ENCODE measurements around the gene SLIT3.

SLIT3 gene

GRCh38 chr5:169013846-169014245, 287.1 kb downstream of the SLIT3 start:
- FAIRE-seq, result no peak

GRCh38 chr5:169013208-169013728, 287.7 kb downstream of the SLIT3 start:
- no peak for FAIRE-seq

GRCh38 chr5:169012450-169012849, 288.5 kb downstream of the SLIT3 start:
- FAIRE-seq, result no peak

GRCh38 chr5:169011451-169011850, 289.5 kb downstream of the SLIT3 start:
- no peak for FAIRE-seq

GRCh38 chr5:169011009-169011408, 289.9 kb downstream of the SLIT3 start:
- FAIRE-seq, result no peak

GRCh38 chr5:169009123-169009522, 291.8 kb downstream of the SLIT3 start:
- FAIRE-seq, result no peak

GRCh38 chr5:169006842-169007790, 293.8 kb downstream of the SLIT3 start:
- no peak for FAIRE-seq

GRCh38 chr5:169004551-169004950, 296.4 kb downstream of the SLIT3 start:
- FAIRE-seq, result no peak

- no peak for FAIRE-seq
Measured at GRCh38 chr5:169003721-169004541, 297.0 kb downstream of the SLIT3 start.

GRCh38 chr5:169002953-169003555, 297.9 kb downstream of the SLIT3 start:
- FAIRE-seq, result no peak

- FAIRE-seq, result no peak
Measured at GRCh38 chr5:169001394-169001793, 299.5 kb downstream of the SLIT3 start.

GRCh38 chr5:168995024-168995423, 305.9 kb downstream of the SLIT3 start:
- no peak for FAIRE-seq

GRCh38 chr5:168992687-168993086, 308.3 kb downstream of the SLIT3 start:
- FAIRE-seq, result no peak

- no peak for FAIRE-seq
Measured at GRCh38 chr5:168992016-168992415, 308.9 kb downstream of the SLIT3 start.

- FAIRE-seq, result no peak
Measured at GRCh38 chr5:168991311-168991710, 309.6 kb downstream of the SLIT3 start.

GRCh38 chr5:168990679-168991078, 310.3 kb downstream of the SLIT3 start:
- FAIRE-seq, result no peak

- no peak for FAIRE-seq
Measured at GRCh38 chr5:168989731-168990505, 311.0 kb downstream of the SLIT3 start.

GRCh38 chr5:168988699-168989098, 312.2 kb downstream of the SLIT3 start:
- no peak for FAIRE-seq

- FAIRE-seq, result peak; percentile 74
Measured at GRCh38 chr5:168987543-168988300, 313.2 kb downstream of the SLIT3 start.

GRCh38 chr5:168985454-168985853, 315.5 kb downstream of the SLIT3 start:
- no peak for FAIRE-seq

- FAIRE-seq, result no peak
Measured at GRCh38 chr5:168984135-168984675, 316.7 kb downstream of the SLIT3 start.

Measured in A204.1 (cell line).